AG09319 (cell line): ENCODE results near the gene GYS1.

Experiments used
- DNase-seq: peaks from one replicate; pipeline ENCODE4 v3.0.0-alpha.2; 2010; ENCODE audit warnings: low read depth; ENCODE audit errors: extremely low read depth
- TF ChIP-seq, protein P1 (sequence below): IDR thresholded peaks from 2 replicates; pipeline ENCODE4 v1.5.1; 2011; ENCODE audit warnings: low read depth, mild to moderate bottlenecking, inconsistent platforms, low read length, moderate library complexity

The GYS1 gene

DNA sequence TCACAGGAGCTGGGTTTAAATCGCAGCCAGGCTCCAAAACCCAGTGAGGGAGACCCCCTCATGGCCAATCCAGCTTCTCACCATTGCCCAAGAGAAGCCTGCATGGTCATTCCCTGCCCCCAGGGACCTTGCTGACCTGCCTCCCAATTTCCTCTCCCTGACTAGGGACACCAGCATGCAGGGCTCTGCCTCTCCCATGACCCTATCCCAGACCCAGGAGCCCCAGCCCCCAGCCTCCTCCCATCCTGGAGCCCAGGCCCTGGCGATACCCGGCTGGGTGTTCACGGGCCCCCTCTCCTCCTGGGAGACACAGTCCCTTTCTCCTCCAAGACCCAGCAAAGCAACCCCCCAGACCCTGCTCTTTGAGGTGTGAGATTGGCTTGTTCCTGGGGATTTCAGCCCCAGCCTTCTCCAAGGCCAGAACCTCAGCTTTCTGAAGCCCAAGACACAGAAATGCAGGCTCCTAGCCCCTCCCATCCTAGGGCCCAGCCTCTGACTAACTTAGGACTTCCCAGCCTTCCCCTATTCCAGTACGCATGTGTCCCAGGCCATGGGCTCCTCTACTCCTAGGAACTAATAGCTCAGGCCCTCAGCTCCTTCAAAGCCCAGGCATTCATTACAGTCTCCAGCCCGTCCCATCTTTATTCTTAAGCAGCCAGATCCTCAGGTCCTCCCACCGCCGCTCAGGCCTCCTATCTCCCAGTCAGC is 1.1 kb downstream of the GYS1 start:
- DNase-seq = peak; percentile 56

DNA sequence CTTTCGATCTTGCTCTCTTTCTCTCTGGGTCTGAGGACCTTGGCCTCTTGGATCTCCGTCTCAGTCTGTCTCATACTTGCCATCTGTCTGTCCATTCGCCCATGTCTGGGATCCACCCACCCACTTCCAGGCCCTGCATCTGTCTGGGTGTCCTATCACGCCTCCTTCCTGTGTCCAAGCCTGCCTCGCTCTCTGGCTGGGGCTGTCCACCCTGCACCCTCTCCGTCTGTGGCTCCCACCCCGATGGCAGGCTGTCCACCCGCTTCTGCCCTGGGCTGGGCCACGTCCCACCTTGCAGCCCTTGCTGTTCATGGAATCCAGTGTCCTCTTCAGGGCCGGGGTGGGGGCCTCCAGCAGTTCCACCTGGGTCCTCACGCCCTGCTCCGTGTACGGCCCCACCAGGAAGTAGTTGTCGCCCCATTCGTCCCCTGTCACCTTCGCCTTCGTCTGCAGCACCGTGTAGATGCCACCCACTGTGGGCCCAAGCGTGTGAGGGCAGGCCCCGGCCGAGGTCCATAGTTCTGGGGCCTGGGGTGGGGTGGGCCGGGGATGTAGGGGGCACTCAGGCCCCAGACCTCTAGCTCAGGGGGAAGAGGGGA is 2.0 kb downstream of the GYS1 start:
- TF ChIP-seq, protein P1, sequence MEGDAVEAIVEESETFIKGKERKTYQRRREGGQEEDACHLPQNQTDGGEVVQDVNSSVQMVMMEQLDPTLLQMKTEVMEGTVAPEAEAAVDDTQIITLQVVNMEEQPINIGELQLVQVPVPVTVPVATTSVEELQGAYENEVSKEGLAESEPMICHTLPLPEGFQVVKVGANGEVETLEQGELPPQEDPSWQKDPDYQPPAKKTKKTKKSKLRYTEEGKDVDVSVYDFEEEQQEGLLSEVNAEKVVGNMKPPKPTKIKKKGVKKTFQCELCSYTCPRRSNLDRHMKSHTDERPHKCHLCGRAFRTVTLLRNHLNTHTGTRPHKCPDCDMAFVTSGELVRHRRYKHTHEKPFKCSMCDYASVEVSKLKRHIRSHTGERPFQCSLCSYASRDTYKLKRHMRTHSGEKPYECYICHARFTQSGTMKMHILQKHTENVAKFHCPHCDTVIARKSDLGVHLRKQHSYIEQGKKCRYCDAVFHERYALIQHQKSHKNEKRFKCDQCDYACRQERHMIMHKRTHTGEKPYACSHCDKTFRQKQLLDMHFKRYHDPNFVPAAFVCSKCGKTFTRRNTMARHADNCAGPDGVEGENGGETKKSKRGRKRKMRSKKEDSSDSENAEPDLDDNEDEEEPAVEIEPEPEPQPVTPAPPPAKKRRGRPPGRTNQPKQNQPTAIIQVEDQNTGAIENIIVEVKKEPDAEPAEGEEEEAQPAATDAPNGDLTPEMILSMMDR = no peak

More for the DNA sequence above, 1.1 kb downstream of the GYS1 start:
- TF ChIP-seq, protein P1 = no peak

DNA sequence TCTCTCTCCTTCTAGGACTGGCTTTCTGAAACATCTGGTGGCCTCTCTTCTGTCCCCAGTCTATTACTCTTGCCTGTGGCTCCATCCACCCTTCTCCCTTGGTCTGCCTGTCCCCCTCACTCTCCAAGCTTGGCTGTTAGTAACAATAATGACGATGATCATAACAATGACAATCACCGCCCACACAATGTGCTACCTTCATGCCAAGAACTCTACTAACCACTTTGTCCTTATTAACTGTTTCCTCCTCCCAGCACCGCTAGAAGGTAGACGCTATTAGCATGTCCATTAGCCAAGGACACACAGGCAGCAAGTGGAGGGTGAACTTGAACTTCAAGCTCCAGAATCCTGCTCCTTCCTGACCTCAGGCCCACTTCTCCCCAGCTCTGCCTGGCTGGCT is 2.7 kb downstream of the GYS1 start:
- no peak for DNase-seq

More for the DNA sequence above, 2.0 kb downstream of the GYS1 start:
- no peak for DNase-seq

DNA sequence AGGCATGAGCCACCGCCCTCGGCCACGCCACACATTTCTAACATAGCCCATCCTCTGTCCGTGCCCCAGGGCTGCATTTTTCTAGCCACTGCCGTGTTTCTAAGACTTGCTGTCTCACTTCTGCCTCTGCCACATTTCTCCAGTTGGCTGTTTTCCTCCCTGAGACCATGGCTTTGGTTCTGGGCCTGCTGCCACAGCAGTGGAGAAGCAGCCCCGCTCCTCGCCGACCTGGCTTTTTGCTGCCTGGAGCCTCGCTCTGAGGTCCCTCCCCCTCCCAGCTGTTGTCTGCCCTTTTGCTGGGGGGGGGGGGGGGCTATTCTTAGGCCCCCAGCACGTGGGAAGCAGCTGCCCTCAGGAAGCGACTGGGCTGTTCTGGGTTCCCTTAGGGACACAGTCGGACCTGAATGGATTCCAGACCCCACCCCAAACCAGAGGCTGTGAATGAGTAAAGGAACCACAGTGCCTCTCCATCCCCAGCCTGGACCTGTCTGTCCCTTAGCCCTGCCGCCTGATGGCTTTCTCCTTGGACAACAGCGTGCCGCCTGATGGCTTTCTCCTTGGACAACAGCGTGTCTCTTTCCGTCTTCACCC is 3.3 kb downstream of the GYS1 start:
- TF ChIP-seq, protein P1 = no peak
- no peak for DNase-seq

More for the DNA sequence above, 2.7 kb downstream of the GYS1 start:
- TF ChIP-seq, protein P1 = no peak

DNA sequence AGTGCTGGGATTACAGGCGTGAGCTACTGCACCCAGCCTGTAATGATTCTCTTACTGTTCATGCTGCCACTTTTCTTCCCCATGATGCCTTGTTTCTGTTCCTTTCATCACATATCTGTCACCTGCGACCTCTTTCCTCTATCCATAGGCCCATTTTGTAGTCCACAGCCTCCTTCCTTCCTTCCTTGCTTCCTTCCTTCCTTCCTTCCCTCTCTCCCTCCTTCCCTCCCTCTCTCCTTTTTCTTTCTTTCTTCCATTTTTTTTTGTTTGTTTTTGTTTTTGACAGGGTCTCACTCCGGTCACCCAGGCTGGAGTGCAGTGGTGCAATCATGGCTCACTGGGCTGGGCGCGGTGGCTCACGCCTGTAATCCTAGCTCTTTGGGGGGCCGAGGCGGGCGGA is 4.2 kb downstream of the GYS1 start:
- TF ChIP-seq, protein P1 = no peak
- DNase-seq = no peak

DNA sequence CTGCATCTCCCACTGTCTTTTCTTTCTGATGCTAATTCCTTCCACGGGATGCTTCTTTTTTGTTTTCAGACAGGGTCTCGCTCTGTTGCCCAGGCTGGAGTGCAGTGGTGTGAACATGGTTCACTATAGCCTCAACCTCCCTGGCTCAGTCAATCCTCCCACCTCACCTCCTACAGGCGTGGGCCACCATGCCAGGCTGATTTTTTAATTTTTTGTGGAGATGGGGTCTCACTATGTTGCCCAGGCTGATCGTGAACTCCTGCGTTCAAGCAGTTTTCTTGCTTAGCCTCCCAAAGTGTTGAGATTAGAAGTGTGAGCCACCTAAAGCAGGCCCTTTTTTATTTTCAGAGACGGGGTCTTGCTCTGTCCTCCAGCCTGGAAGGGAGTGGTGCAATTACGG is 4.8 kb downstream of the GYS1 start:
- no peak for DNase-seq
- TF ChIP-seq, protein P1 = no peak

DNA sequence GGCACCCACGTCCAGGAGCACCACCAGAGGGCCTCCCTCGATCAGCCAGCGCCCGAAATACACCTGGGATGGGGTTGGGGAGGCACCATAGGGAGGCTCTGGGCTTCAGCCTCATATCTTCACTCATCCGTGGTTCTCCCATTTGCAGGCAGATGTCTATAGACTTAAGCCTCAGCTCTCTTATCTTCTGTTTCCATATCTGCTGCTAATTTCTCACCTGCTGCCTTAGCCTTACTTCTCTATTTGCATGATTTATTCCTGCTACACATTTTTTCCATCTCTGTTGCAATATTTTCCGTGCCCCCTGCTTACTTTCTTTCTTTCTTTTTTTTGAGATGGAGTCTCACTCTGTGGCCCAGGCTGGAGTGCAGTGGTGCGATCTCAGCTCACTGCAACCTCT is 5.8 kb downstream of the GYS1 start:
- TF ChIP-seq, protein P1 = no peak
- DNase-seq = no peak
